Effector memory CD4-positive, alpha-beta T cell (primary cell): ENCODE measurements around the gene RIN3.

ENCODE experiments used
- DNase-seq, 3 donors: peaks; one replicate each; pipeline ENCODE4 v3.0.0-alpha.2; 2020
- H3K27ac ChIP-seq: 2 replicates; pipeline ENCODE4 v1.7.0; 2013; ENCODE audit warnings: mild to moderate bottlenecking, low read length, moderate library complexity; ENCODE audit not compliant: insufficient read depth, poor library complexity, severe bottlenecking
- H3K27me3 ChIP-seq: replicated peaks from 2 replicates; pipeline ENCODE4 v1.7.0; 2013; ENCODE audit warnings: mild to moderate bottlenecking, low read length; ENCODE audit not compliant: insufficient read depth, control insufficient read depth, poor library complexity, severe bottlenecking
- H3K36me3 ChIP-seq: 2 replicates; pipeline ENCODE4 v1.7.0; 2013; ENCODE audit warnings: mild to moderate bottlenecking, low read length, moderate library complexity; ENCODE audit not compliant: control insufficient read depth, insufficient read depth
- H3K4me1 ChIP-seq: 2 replicates; pipeline ENCODE4 v1.7.0; 2013; ENCODE audit warnings: low read length, mild to moderate bottlenecking; ENCODE audit not compliant: control insufficient read depth, insufficient read depth, poor library complexity, severe bottlenecking
- H3K4me3 ChIP-seq: 2 replicates; pipeline ENCODE4 v1.7.0; 2013; ENCODE audit warnings: low read length, low read depth, mild to moderate bottlenecking; ENCODE audit not compliant: insufficient read depth, poor library complexity, severe bottlenecking
- H3K9me3 ChIP-seq: 2 replicates; pipeline ENCODE4 v1.7.0; 2013; ENCODE audit warnings: mild to moderate bottlenecking, low read length, moderate library complexity; ENCODE audit not compliant: control insufficient read depth

The RIN3 gene

DNA sequence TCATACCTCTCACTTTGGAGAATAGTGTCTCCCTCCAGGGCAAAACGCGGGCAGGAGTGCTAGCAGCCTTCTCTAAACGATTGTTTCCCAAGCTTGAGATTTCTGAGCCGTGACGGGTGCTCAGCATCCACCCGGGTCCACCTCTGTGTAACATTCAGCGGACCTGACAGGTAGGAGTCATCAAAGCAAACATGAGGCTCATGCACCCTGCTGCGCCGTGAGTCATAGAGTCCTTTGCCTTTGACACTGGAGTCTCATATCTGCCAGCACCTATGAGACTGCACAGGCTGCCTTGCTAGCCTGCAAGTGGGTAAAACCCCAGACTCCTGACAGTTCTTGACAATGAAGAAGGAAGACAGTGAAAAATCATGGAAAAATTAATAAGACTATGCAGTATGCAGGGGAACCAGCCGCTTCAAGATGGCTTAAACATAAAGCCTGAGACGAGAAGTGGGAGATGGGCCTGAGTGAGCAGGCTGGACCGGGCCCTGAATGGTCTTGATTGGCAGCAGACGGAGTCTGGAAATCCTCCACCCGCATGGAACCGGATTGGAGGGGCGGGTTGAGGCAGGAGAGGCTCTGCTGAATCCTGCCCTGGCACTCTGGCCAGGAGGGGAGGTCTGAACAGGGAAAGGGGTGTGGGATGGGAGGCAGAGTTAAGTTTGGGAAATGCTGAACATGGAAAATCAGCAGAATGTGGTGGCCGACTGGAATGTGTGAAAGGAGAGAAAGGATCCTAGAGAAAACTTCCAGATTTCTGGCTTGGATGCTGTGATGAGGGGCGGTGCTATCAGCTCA, 180.6 kb downstream of the RIN3 start:
- Histone ChIP-seq H3K36me3 (peaks cover 8% of the 10 kb centered on the region), H3K9me3 (no peaks in the 10 kb centered on the region), H3K4me3 (no peak overlapping the region), H3K27ac (no peak overlapping the region), H3K27me3 (no peaks in the 10 kb centered on the region), H3K4me1 (peaks cover 17% of the 10 kb centered on the region)
- no peak for DNase-seq

DNA sequence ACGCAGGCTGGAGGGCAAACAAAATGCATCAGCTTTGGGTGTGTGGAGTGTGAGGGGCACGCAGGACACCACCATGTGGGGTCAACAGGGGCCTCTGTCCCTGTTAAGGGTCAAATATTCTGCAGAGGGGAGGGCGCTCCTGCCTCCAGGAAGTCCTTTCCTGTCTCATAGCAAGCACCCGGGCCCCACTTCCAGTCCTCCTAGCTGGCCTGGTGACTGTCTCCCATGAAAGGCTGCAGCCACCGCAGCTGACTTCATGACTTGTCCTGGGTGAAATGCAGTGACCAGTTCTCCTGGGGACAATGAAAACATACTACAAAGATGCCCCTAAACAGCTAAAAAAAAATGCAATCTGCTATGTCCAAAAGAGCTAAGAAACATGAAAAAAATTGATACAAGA, 181.2 kb downstream of the RIN3 start:
- no peak for DNase-seq
- Histone ChIP-seq H3K9me3 (no peaks in the 10 kb centered on the region), H3K4me1 (peaks cover 17% of the 10 kb centered on the region), H3K27me3 (no peaks in the 10 kb centered on the region), H3K27ac (no peak overlapping the region), H3K4me3 (no peak overlapping the region), H3K36me3 (peaks cover 7% of the 10 kb centered on the region)

DNA sequence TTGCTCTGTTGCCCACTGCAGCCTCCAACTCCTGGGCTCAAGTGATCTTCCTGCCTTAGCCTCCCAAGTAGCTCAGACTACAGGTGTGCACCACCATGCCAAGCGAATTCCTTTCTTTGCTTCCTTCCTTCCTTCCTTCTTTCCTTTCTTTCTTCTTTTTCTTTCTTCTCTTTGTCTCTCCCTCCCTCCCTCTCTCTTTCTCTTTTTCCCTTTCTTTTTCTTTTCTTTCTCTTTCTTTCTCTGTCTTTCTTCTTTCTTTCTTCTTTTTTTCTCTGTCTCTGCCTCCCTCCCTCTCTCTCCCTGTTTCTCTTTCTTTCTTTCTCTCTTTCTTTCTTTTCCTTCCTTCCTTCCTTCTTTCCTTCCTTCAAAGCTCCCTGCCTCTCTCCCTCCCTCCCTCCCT, 182.0 kb downstream of the RIN3 start:
- Histone ChIP-seq H3K27me3 (no peaks in the 10 kb centered on the region), H3K36me3 (no peaks in the 10 kb centered on the region), H3K4me1 (peaks cover 17% of the 10 kb centered on the region), H3K9me3 (no peaks in the 10 kb centered on the region), H3K27ac (no peak overlapping the region), H3K4me3 (no peak overlapping the region)
- no peak for DNase-seq

DNA sequence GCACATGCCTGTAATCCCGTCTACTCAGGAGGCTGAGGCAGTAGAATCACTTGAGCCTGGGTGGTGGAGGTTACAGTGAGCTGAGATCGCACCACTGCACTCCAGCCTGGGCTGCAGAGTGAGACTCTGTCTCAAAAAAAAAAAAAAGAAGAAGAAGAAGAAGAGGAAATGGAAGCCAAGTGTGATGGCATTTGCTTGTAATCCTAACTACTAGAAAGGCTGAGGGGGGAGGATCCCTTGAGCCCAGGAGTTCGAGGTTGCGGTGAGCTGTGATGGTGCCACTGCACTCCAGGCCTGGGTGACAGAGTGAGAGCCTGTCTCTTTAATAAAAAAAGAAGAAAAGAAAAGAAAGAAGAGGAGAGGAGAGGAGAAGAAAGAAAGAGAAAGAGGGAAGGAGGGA, 182.8 kb downstream of the RIN3 start:
- H3K4me3 ChIP-seq = no peak overlapping the region
- no peaks in the 10 kb centered on the region for H3K9me3 ChIP-seq
- H3K4me1 ChIP-seq = peaks cover 17% of the 10 kb centered on the region
- DNase-seq = no peak
- H3K27me3 ChIP-seq = no peaks in the 10 kb centered on the region
- H3K27ac ChIP-seq = no peak overlapping the region
- no peaks in the 10 kb centered on the region for H3K36me3 ChIP-seq

DNA sequence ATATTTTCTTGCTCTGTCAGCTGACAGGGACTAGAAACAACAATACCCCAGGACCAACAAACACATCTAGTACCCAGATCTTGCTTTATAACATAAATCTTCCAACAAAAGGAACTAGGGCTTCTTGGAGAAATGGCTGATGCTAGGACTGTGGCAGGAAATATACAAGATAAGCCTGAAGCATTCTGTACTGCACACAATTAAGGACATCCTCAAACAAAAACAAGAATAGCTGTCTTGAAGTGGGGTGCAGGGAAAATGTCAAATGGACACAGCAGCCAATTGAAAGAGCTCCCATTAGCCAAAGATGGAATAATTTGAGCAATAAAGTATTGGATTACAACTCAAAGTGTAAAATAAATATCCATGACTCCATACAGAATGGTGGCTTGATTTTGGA, 184.8 kb downstream of the RIN3 start:
- H3K4me3 ChIP-seq = no peak overlapping the region
- no peak for DNase-seq
- no peaks in the 10 kb centered on the region for H3K27me3 ChIP-seq
- no peaks in the 10 kb centered on the region for H3K9me3 ChIP-seq
- no peak overlapping the region for H3K27ac ChIP-seq
- H3K4me1 ChIP-seq = peaks cover 3% of the 10 kb centered on the region
- H3K36me3 ChIP-seq = no peaks in the 10 kb centered on the region

- Histone ChIP-seq H3K4me1 (no peaks in the 10 kb centered on the region), H3K36me3 (no peaks in the 10 kb centered on the region), H3K27me3 (no peaks in the 10 kb centered on the region), H3K9me3 (no peaks in the 10 kb centered on the region), H3K4me3 (no peak overlapping the region), H3K27ac (no peak overlapping the region)
- DNase-seq = no peak
Observed at GRCh38 chr14:92701826-92702225, 188.2 kb downstream of the RIN3 start.

DNA sequence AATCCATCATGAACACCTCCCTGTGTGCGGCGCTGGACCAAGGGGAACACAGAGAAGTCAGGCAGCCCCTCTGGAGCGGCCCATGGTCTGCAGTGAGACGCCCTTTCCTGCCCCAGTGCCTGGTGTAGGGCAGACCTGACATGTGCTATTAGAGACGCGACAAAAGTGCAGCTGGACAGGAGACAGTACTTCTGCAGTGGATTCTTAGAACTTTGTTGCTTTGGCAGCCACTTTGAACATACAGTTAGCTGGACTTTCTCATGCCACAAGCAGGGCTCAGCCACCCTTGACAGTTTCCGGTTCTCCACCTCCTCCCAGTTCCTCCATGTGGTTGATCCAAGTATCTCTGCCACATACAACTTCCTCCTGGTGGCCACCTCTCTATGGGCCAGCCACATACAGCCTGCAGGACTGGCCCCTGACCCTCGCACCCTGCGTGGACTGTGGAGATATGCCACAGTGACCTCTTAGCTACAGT, 188.9 kb downstream of the RIN3 start:
- Histone ChIP-seq H3K27me3 (no peaks in the 10 kb centered on the region), H3K9me3 (no peaks in the 10 kb centered on the region), H3K36me3 (no peaks in the 10 kb centered on the region), H3K4me3 (no peak overlapping the region), H3K27ac (no peak overlapping the region), H3K4me1 (no peaks in the 10 kb centered on the region)
- no peak for DNase-seq

DNA sequence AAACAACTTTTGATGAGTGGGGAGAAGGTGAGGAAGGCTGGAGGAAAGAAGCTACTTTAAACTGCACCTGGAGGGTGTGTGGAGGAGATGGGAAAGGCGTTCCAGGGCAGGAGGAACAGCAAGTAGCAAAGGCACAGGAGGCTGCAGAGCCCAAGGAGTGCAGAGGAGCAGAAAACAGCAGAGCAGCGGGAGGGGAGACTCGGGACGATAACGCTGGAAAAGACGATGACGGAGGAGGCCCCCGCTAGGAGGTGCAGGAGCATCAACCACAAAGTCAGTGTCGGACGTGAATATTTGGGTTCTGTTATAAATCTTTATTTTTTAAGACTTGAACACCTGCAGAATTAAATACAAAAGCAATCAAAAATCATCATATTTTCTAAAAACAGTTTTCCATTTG, 189.9 kb downstream of the RIN3 start:
- H3K9me3 ChIP-seq = no peaks in the 10 kb centered on the region
- DNase-seq = no peak
- no peaks in the 10 kb centered on the region for H3K36me3 ChIP-seq
- H3K27me3 ChIP-seq = no peaks in the 10 kb centered on the region
- H3K4me3 ChIP-seq = no peak overlapping the region
- H3K27ac ChIP-seq = no peak overlapping the region
- H3K4me1 ChIP-seq = no peaks in the 10 kb centered on the region

- Histone ChIP-seq H3K36me3 (no peaks in the 10 kb centered on the region), H3K4me3 (no peak overlapping the region), H3K27me3 (no peaks in the 10 kb centered on the region), H3K4me1 (no peaks in the 10 kb centered on the region), H3K27ac (no peak overlapping the region), H3K9me3 (no peaks in the 10 kb centered on the region)
- no peak for DNase-seq
Observed at GRCh38 chr14:92704036-92704804, 190.6 kb downstream of the RIN3 start.

DNA sequence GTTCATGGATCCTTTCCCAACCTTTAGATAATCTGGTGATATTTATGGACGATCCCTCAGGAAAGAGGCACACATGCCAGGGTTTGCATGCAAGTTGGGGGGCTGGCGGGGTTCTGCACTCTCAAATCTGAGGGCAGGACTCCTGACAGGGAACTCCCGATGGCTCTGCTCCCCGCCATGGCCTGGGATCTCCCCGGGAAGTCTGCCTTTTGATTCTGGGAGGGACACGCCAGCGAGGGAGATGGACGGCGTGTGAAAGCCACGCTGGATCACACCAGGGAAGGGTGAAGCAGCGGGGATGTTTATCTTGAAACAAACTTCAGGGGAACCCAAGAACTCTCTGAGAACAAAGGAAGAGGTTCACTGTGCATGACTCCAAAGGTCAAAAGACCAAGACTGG, 191.2 kb downstream of the RIN3 start:
- no peaks in the 10 kb centered on the region for H3K9me3 ChIP-seq
- H3K4me1 ChIP-seq = no peaks in the 10 kb centered on the region
- no peaks in the 10 kb centered on the region for H3K36me3 ChIP-seq
- H3K4me3 ChIP-seq = no peak overlapping the region
- no peak overlapping the region for H3K27ac ChIP-seq
- DNase-seq = no peak
- no peaks in the 10 kb centered on the region for H3K27me3 ChIP-seq
